GM12878 (cell line): ENCODE results near the gene TTLL8. TPM values are rescaled to one million over a fixed set of nuclear protein-coding genes. Genes with fewer than 3 reads are reported as not detected.

ENCODE experiments used
- ATAC-seq: fragments of 200-7000 bp; cut with Tn5 transposase; 3 replicates; pipeline ENCODE4 v1.9.1; 2020; ENCODE audit warnings: mild to moderate bottlenecking, moderate library complexity
- BruUV-seq: library from RNA; stranded (reverse); fragments of 400-500 nt; replicated peaks from 2 replicates; lab custom pipeline; 2021; lab: Mats Ljungman, UMichigan
- CTCF ChIA-PET: fragments of 300-600 bp; sonication (Branson Sonifier 250); formaldehyde crosslinking; extraction: SDS; loops from one replicate; lab custom pipeline; 2021; ENCODE audit warnings: inconsistent platforms; lab: Yijun Ruan, JAX
- POLR2A ChIA-PET: fragments of 350-600 bp; formaldehyde crosslinking; extraction: SDS; loops from one replicate; lab custom pipeline; 2021; ENCODE audit warnings: inconsistent platforms; lab: Charles Lee
- RAD21 ChIA-PET: fragments of 300-600 bp; sonication (Branson Sonifier 250); formaldehyde crosslinking; loops from one replicate; lab custom pipeline; 2023; ENCODE audit warnings: antibody characterized with exemption; ENCODE audit not compliant: unreplicated experiment; lab: Charles Lee
- SMC1A ChIA-PET: fragments of 300-600 bp; sonication (Branson Sonifier 250); formaldehyde crosslinking; loops from one replicate; lab custom pipeline; 2023; ENCODE audit not compliant: unreplicated experiment, uncharacterized antibody; lab: Charles Lee
- DNase-seq: peaks from one replicate; pipeline ENCODE4 v3.0.0-alpha.2; 2011; ENCODE audit warnings: low read depth, low spot score
- FAIRE-seq: peaks from 3 replicates; lab custom pipeline; 2011; peaks lifted over from hg19 to GRCh38; lab: Jason Lieb, UNC
- H2AFZ ChIP-seq: 2 replicates; pipeline ENCODE4 v1.6.0; 2011; ENCODE audit warnings: low read depth, low read length, control low read depth; ENCODE audit not compliant: control insufficient read depth
- H3K27ac ChIP-seq: 2 replicates; pipeline ENCODE4 v1.5.1; 2011; ENCODE audit warnings: control low read depth; ENCODE audit not compliant: control insufficient read depth, insufficient read depth
- H3K27me3 ChIP-seq, 2 experiments: replicated peaks in 1 of 2; 2 replicates each; pipeline versions ENCODE4 v1.6.0 to v1.6.1; 2011; ENCODE audit warnings: low read length in 1 of 2; ENCODE audit not compliant: control insufficient read depth in 2 of 2, insufficient read depth in 2 of 2
- H3K36me3 ChIP-seq, 2 experiments: 2 replicates each; pipeline ENCODE4 v1.5.1; 2011; ENCODE audit warnings: low read length in 1 of 2; ENCODE audit not compliant: control insufficient read depth in 2 of 2, insufficient read depth in 2 of 2
- H3K4me1 ChIP-seq: 2 replicates; pipeline ENCODE4 v1.6.1; 2011; ENCODE audit warnings: mild to moderate bottlenecking, low read length, moderate library complexity, mixed read lengths; ENCODE audit not compliant: control insufficient read depth, insufficient read depth
- H3K4me2 ChIP-seq: 2 replicates; pipeline ENCODE4 v1.6.0; 2011; ENCODE audit warnings: control low read depth; ENCODE audit not compliant: control insufficient read depth, insufficient read depth
- H3K4me3 ChIP-seq: fragments of 200-600 bp; sonication (generic); 2 replicates; pipeline ENCODE4 v1.5.1; 2016
- H3K79me2 ChIP-seq: 2 replicates; pipeline ENCODE4 v1.6.0; 2011; ENCODE audit warnings: low read length; ENCODE audit not compliant: control insufficient read depth, insufficient read depth
- H3K9ac ChIP-seq: 2 replicates; pipeline ENCODE4 v1.8.0; 2011; ENCODE audit warnings: low read length, control low read depth, mixed read lengths; ENCODE audit not compliant: control insufficient read depth, insufficient read depth
- H3K9me3 ChIP-seq: replicated peaks from 3 replicates; pipeline ENCODE4 v1.5.1; 2011; ENCODE audit warnings: mild to moderate bottlenecking, low read length; ENCODE audit not compliant: control insufficient read depth, insufficient read depth
- H4K20me1 ChIP-seq: 2 replicates; pipeline ENCODE4 v1.6.0; 2011; ENCODE audit not compliant: control insufficient read depth, insufficient read depth
- CHD2 ChIP-seq: IDR thresholded peaks from 2 replicates; pipeline ENCODE4 v1.6.1; 2011; ENCODE audit warnings: low read depth, low read length, improper control_type of control experiment, borderline replicate concordance
- E4F1 ChIP-seq: fragments of 450-650 bp; IDR thresholded peaks from 2 replicates; pipeline ENCODE4 v1.6.1; 2018; ENCODE audit warnings: borderline replicate concordance, mild to moderate bottlenecking; ENCODE audit not compliant: partially characterized antibody
- EGR1 ChIP-seq, 2 experiments: IDR thresholded peaks; 1 replicate in 1 of 2; 2 replicates in 1 of 2; pipeline ENCODE4 v1.6.1; 2011 to 2012; ENCODE audit warnings: low read depth in 2 of 2, low read length in 2 of 2, borderline replicate concordance in 1 of 2, mild to moderate bottlenecking in 1 of 2, moderate library complexity in 1 of 2
- FOXK2 ChIP-seq: fragments of 450-650 bp; IDR thresholded peaks from 2 replicates; pipeline ENCODE4 v1.6.1; 2017; ENCODE audit warnings: mild to moderate bottlenecking, moderate library complexity
- HDGF ChIP-seq: fragments of 450-650 bp; IDR thresholded peaks from 2 replicates; pipeline ENCODE4 v1.6.1; 2016; ENCODE audit warnings: antibody characterized with exemption
- KDM1A ChIP-seq: fragments of 200-600 bp; sonication (generic); IDR thresholded peaks from 2 replicates; pipeline ENCODE4 v1.6.1; 2016; ENCODE audit warnings: borderline replicate concordance
- KLF5 ChIP-seq: fragments of 450-650 bp; IDR thresholded peaks from 2 replicates; pipeline ENCODE4 v1.6.1; 2014; ENCODE audit warnings: mild to moderate bottlenecking; ENCODE audit not compliant: partially characterized antibody
- MAX ChIP-seq: IDR thresholded peaks from 2 replicates; pipeline ENCODE4 v1.6.1; 2012; ENCODE audit warnings: low read depth, low read length, improper control_type of control experiment
- MEF2A ChIP-seq: IDR thresholded peaks from 2 replicates; pipeline ENCODE4 v1.6.1; 2011; ENCODE audit warnings: low read depth, mild to moderate bottlenecking, low read length, moderate library complexity; ENCODE audit not compliant: insufficient read depth
- NR2F1 ChIP-seq: fragments of 450-650 bp; conservative IDR thresholded peaks from 2 replicates; pipeline ENCODE4 v1.6.1; 2017; ENCODE audit warnings: mild to moderate bottlenecking
- PAX5 ChIP-seq: IDR thresholded peaks from 2 replicates; pipeline ENCODE4 v1.6.1; 2011; ENCODE audit warnings: low read depth, low read length, borderline replicate concordance
- PBX3 ChIP-seq: IDR thresholded peaks from 2 replicates; pipeline ENCODE4 v1.6.1; 2011; ENCODE audit warnings: mild to moderate bottlenecking, low read depth, low read length, moderate library complexity; ENCODE audit not compliant: insufficient replicate concordance
- RFX5 ChIP-seq: IDR thresholded peaks from 2 replicates; pipeline ENCODE4 v1.6.1; 2011; ENCODE audit warnings: low read depth, low read length, improper control_type of control experiment
- RUNX3 ChIP-seq: IDR thresholded peaks from 2 replicates; pipeline ENCODE4 v1.6.1; 2012; ENCODE audit warnings: low read length, inconsistent platforms
- SUZ12 ChIP-seq: fragments of 200-600 bp; sonication (generic); IDR thresholded peaks from one replicate; pipeline ENCODE4 v1.6.1; 2018; ENCODE audit warnings: antibody characterized with exemption, mild to moderate bottlenecking; ENCODE audit not compliant: unreplicated experiment
- ZNF622 ChIP-seq: fragments of 450-650 bp; IDR thresholded peaks from 2 replicates; pipeline ENCODE4 v1.6.1; 2017; ENCODE audit warnings: mild to moderate bottlenecking, inconsistent platforms
- WGBS: methylation state at CpG from one replicate; pipeline ENCODE4 v1.1.6; 2016; ENCODE audit warnings: low lambda C conversion rate; ENCODE audit not compliant: insufficient replicate concordance, insufficient coverage; ENCODE audit errors: missing lambda C conversion rate; 5-methylcytosine and 5-hydroxymethylcytosine counted together
- in situ Hi-C: fragments of 300-500 bp; cut with MboI; formaldehyde crosslinking; loops from 9 replicates; pipeline ENCODE4 v1.14.3; 2018; ENCODE audit warnings: mixed read lengths
- intact Hi-C: fragments of 100-400 bp; cut with micrococcal nuclease; formaldehyde crosslinking; loops from one replicate; pipeline ENCODE4 v1.14.2; 2022; ENCODE audit not compliant: unreplicated experiment
- polyA plus RNA-seq, 11 experiments: library from polyadenylated mRNA; depleted of rRNA in 4 of 11; unstranded in 6 of 11; stranded (reverse) in 5 of 11; fragments of >200 nt; fragmentation: Nextera tagmentation in 4 of 11; fragmentation: Illumina TruSeq in 1 of 11; extraction: Ambion mirVana in 4 of 11; extraction: Trizol in 1 of 11; gene quantifications; 1 replicate in 1 of 11; 2 replicates in 10 of 11; pipeline versions ENCODE4 v1.2.1 to v1.2.3, GENCODE V29; 2011 to 2016; ENCODE audit warnings: inconsistent platforms in 2 of 11, missing spikeins in 2 of 11, low read depth in 1 of 11
- total RNA-seq, 4 experiments: library from RNA; depleted of rRNA in 3 of 4; stranded (reverse); fragments of >200 nt in 3 of 4; fragmentation: Illumina TruSeq in 1 of 4; extraction: Trizol in 1 of 4; gene quantifications; 2 replicates each; pipeline versions ENCODE4 v1.2.1 to v1.2.3, GENCODE V29; 2013 to 2021
- TF ChIP-seq, protein P1 (sequence below): IDR thresholded peaks from 2 replicates; pipeline ENCODE4 v1.6.1; 2011; ENCODE audit warnings: borderline replicate concordance, low read depth, mild to moderate bottlenecking, moderate library complexity, mixed read lengths, low read length; ENCODE audit not compliant: insufficient read depth; ENCODE audit errors: extremely low read length
- TF ChIP-seq, protein P2 (sequence below): IDR thresholded peaks from 2 replicates; pipeline ENCODE4 v1.6.1; 2011; ENCODE audit warnings: low read depth, mild to moderate bottlenecking, low read length, moderate library complexity, borderline replicate concordance; ENCODE audit errors: extremely low read depth
- TF ChIP-seq, protein P3 (sequence below): IDR thresholded peaks from 2 replicates; pipeline ENCODE4 v1.6.1; 2011; ENCODE audit warnings: low read depth, low read length, improper control_type of control experiment, borderline replicate concordance

TTLL8 gene
- total and polyA plus RNA-seq, 10 of the 15 experiments (the other 5 are each of a cell fraction or from before 2014, with no cell fraction given) = not detected

DNA sequence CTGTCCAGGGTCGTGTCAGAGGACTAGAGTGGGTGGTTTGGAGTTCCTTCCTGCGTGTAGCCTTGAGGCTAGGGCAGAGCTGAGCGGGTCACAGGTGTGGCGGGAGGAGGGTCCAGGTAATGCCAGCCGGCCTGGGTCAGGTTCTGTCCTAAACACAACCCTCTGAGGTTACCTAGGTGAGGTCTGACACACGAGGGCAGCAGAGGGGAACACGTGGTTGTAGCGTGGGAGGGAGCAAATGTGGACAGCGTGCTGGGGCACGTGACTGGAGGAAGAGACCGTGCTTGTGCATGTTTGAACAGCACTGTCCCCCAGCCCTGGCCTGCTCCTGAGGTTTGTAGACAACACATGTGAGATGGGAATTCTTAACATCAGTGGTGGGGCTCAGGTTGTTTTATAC lies 44.8 kb upstream of the TTLL8 start:
- ChIA-PET POLR2A (no interaction called here), CTCF (no interaction called here), SMC1A (no interaction called here), RAD21 (interaction anchor here (0.9 kb wide), 1 partner anchor 88 kb away, joined by 3 read pairs; no protein-coding TSS in a partner anchor)
- Histone ChIP-seq H3K4me3 (no peak overlapping the region), H2AFZ (peak overlapping the region; percentile 6; the same call in 1 of the 2 replicates), H3K4me1 (peaks cover 8% of the 10 kb centered on the region), H3K27me3 (no peaks in the 10 kb centered on the region), H3K36me3 (no peaks in the 10 kb centered on the region), H3K27ac (no peak overlapping the region), H3K4me2 (no peak overlapping the region), H3K79me2 (no peaks in the 10 kb centered on the region), H3K9me3 (no peaks in the 10 kb centered on the region), H4K20me1 (no peaks in the 10 kb centered on the region), H3K9ac (no peak overlapping the region)
- no TSS peak for BruUV-seq
- FAIRE-seq = peak; percentile 59
- DNase-seq = no peak
- intact Hi-C loops (no loop called here), in situ Hi-C loops (no loop called here)
- ATAC-seq = peak; percentile 71
- WGBS = 29% methylated on average over 11 of the region's 11 CpGs
- TF ChIP-seq FOXK2 (no peak), HDGF (no peak), E4F1 (no peak), MEF2A (no peak), RUNX3 (peak; percentile 30; the same call in 1 of the 2 replicates), NR2F1 (no peak), SUZ12 (no peak), PBX3 (no peak), CHD2 (no peak), EGR1 (IDR thresholded peaks at IDR 0.05; ENCODE audit: borderline replicate concordance in 1 of 2, low read depth in 2 of 2, low read length in 2 of 2) (no peak), KDM1A (no peak), PAX5 (0 out of 2 replicates have a peak, but pooled peaks have one; percentile 15), RFX5 (no peak), KLF5 (no peak), MAX (peak; percentile 80), ZNF622 (no peak)
- TF ChIP-seq, protein P1, sequence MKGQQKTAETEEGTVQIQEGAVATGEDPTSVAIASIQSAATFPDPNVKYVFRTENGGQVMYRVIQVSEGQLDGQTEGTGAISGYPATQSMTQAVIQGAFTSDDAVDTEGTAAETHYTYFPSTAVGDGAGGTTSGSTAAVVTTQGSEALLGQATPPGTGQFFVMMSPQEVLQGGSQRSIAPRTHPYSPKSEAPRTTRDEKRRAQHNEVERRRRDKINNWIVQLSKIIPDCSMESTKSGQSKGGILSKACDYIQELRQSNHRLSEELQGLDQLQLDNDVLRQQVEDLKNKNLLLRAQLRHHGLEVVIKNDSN = peak; percentile 91
- TF ChIP-seq, protein P2, sequence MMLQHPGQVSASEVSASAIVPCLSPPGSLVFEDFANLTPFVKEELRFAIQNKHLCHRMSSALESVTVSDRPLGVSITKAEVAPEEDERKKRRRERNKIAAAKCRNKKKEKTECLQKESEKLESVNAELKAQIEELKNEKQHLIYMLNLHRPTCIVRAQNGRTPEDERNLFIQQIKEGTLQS = peak; percentile 55; the same call in 1 of the 2 replicates
- TF ChIP-seq, protein P3, sequence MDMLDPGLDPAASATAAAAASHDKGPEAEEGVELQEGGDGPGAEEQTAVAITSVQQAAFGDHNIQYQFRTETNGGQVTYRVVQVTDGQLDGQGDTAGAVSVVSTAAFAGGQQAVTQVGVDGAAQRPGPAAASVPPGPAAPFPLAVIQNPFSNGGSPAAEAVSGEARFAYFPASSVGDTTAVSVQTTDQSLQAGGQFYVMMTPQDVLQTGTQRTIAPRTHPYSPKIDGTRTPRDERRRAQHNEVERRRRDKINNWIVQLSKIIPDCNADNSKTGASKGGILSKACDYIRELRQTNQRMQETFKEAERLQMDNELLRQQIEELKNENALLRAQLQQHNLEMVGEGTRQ = peak; percentile 69
